A673 (cell line): ENCODE data around the gene FBN1. TPM values are rescaled to one million over a fixed set of nuclear protein-coding genes. Genes with fewer than 3 reads are reported as not detected.

Experiments
- BruUV-seq: library from RNA; stranded (reverse); fragments of 400-500 nt; replicated peaks from 2 replicates; lab custom pipeline; 2021; lab: Mats Ljungman, UMichigan
- CTCF ChIA-PET: fragments of 300-600 bp; sonication (Branson Sonifier 250); formaldehyde crosslinking; loops from one replicate; lab custom pipeline; 2022; ENCODE audit warnings: antibody characterized with exemption; lab: Charles Lee
- POLR2A ChIA-PET: fragments of 300-600 bp; sonication (Branson Sonifier 250); formaldehyde crosslinking; loops from one replicate; lab custom pipeline; 2022; ENCODE audit warnings: antibody characterized with exemption; ENCODE audit not compliant: low non-redundant PET; lab: Charles Lee
- DNase-seq: peaks from one replicate; pipeline ENCODE4 v3.0.0-alpha.2; 2015; ENCODE audit warnings: low spot score
- H3K27ac ChIP-seq: fragments of 200-600 bp; sonication (generic); 2 replicates; pipeline ENCODE4 v1.5.1; 2016; ENCODE audit warnings: mixed run types, low read depth, mild to moderate bottlenecking, mixed read lengths, antibody characterized with exemption, low read length; ENCODE audit not compliant: poor library complexity, severe bottlenecking
- H3K27me3 ChIP-seq: fragments of 200-600 bp; sonication (generic); replicated peaks from 2 replicates; pipeline ENCODE4 v1.6.1; 2017; ENCODE audit warnings: mixed run types, low read depth, mild to moderate bottlenecking, mixed read lengths, antibody characterized with exemption, low read length; ENCODE audit not compliant: insufficient read depth, poor library complexity
- H3K36me3 ChIP-seq: fragments of 200-600 bp; sonication (generic); 2 replicates; pipeline ENCODE4 v1.6.1; 2016; ENCODE audit warnings: mixed run types, mild to moderate bottlenecking, mixed read lengths, antibody characterized with exemption, low read length; ENCODE audit not compliant: insufficient read depth, poor library complexity, severe bottlenecking
- H3K4me1 ChIP-seq: fragments of 200-600 bp; sonication (generic); 2 replicates; pipeline ENCODE4 v1.6.1; 2017; ENCODE audit warnings: mixed run types, mild to moderate bottlenecking, mixed read lengths, antibody characterized with exemption, low read length; ENCODE audit not compliant: insufficient read depth, poor library complexity, severe bottlenecking
- H3K4me3 ChIP-seq: fragments of 200-600 bp; sonication (generic); 2 replicates; pipeline ENCODE4 v1.5.1; 2016; ENCODE audit warnings: low read depth, mixed run types, mild to moderate bottlenecking, mixed read lengths, low read length; ENCODE audit not compliant: poor library complexity, severe bottlenecking
- H3K9me3 ChIP-seq: fragments of 200-600 bp; sonication (generic); 2 replicates; pipeline ENCODE4 v1.6.1; 2016; ENCODE audit warnings: mixed run types, low read depth, mild to moderate bottlenecking, mixed read lengths, antibody characterized with exemption, low read length; ENCODE audit not compliant: poor library complexity, severe bottlenecking
- EZH2 ChIP-seq: fragments of 200-600 bp; sonication (generic); IDR thresholded peaks from 2 replicates; pipeline ENCODE4 v1.6.1; 2017; ENCODE audit warnings: borderline replicate concordance, low read depth, mild to moderate bottlenecking, mixed read lengths, antibody characterized with exemption, low read length; ENCODE audit not compliant: poor library complexity, severe bottlenecking
- intact Hi-C: fragments of 100-400 bp; cut with micrococcal nuclease; formaldehyde crosslinking; loops from one replicate; pipeline ENCODE4 v1.10.0; 2022; ENCODE audit not compliant: unreplicated experiment
- total RNA-seq: library from RNA; stranded (reverse); gene quantifications from 2 replicates; pipeline ENCODE4 v1.2.3, GENCODE V29; 2021
- TF ChIP-seq, protein P1 (sequence below): fragments of 300-800, 200-600 bp; sonication (generic); conservative IDR thresholded peaks from 2 replicates; pipeline ENCODE4 v1.5.1; 2017; ENCODE audit warnings: low read depth, mild to moderate bottlenecking, antibody characterized with exemption, low read length, moderate library complexity, mixed read lengths

The FBN1 gene
- total RNA-seq, 1 experiment from 2014 or later: 25.4 TPM

DNA sequence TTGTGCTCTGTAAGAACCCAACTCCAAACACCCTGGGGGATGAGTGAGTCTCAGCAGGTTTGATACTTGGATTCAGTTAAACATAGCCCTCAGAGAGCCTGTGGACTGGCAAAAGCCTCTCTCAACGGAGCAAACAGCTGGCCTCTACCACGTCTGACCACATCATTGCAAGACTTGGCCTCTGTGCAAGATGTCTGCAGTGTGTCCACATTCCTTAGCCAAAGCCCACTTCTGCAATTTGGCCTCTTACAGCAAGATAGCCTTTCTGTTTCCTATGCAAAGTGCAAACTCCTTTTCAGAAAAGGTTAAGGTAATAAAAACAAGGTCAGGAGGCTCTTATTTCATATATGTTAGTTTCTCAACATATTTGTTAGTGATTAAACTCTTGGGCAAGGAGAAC lies 27.9 kb downstream of the FBN1 start:
- Histone ChIP-seq H3K4me3 (no peak overlapping the region), H3K27ac (no peak overlapping the region), H3K36me3 (no peaks in the 10 kb centered on the region), H3K9me3 (no peaks in the 10 kb centered on the region), H3K27me3 (no peaks in the 10 kb centered on the region), H3K4me1 (no peaks in the 10 kb centered on the region)
- no peak for DNase-seq
- no peak for TF ChIP-seq EZH2
- TF ChIP-seq, protein P1, sequence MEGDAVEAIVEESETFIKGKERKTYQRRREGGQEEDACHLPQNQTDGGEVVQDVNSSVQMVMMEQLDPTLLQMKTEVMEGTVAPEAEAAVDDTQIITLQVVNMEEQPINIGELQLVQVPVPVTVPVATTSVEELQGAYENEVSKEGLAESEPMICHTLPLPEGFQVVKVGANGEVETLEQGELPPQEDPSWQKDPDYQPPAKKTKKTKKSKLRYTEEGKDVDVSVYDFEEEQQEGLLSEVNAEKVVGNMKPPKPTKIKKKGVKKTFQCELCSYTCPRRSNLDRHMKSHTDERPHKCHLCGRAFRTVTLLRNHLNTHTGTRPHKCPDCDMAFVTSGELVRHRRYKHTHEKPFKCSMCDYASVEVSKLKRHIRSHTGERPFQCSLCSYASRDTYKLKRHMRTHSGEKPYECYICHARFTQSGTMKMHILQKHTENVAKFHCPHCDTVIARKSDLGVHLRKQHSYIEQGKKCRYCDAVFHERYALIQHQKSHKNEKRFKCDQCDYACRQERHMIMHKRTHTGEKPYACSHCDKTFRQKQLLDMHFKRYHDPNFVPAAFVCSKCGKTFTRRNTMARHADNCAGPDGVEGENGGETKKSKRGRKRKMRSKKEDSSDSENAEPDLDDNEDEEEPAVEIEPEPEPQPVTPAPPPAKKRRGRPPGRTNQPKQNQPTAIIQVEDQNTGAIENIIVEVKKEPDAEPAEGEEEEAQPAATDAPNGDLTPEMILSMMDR: no peak
- no TSS peak for BruUV-seq
- POLR2A ChIA-PET: no interaction called here
- intact Hi-C loops: no loop called here
- CTCF ChIA-PET: no interaction called here

GRCh38 chr15:48616216-48616615 lies 29.3 kb downstream of the FBN1 start:
- CTCF ChIA-PET: no interaction called here
- no peaks in the 10 kb centered on the region for H3K36me3 ChIP-seq
- no peak overlapping the region for H3K4me3 ChIP-seq
- no peaks in the 10 kb centered on the region for H3K9me3 ChIP-seq
- intact Hi-C loops: no loop called here
- TF ChIP-seq, protein P1: no peak
- no peak for TF ChIP-seq EZH2
- no peak overlapping the region for H3K27ac ChIP-seq
- H3K4me1 ChIP-seq: no peaks in the 10 kb centered on the region
- no peak for DNase-seq
- POLR2A ChIA-PET: no interaction called here
- no peaks in the 10 kb centered on the region for H3K27me3 ChIP-seq
- no TSS peak for BruUV-seq

GRCh38 chr15:48614051-48614450 lies 31.5 kb downstream of the FBN1 start:
- Histone ChIP-seq H3K9me3 (no peaks in the 10 kb centered on the region), H3K36me3 (no peaks in the 10 kb centered on the region), H3K27ac (no peak overlapping the region), H3K4me3 (no peak overlapping the region), H3K27me3 (no peaks in the 10 kb centered on the region), H3K4me1 (no peaks in the 10 kb centered on the region)
- CTCF ChIA-PET: no interaction called here
- no peak for TF ChIP-seq EZH2
- TF ChIP-seq, protein P1: no peak
- BruUV-seq: no TSS peak
- DNase-seq: no peak
- POLR2A ChIA-PET: no interaction called here
- intact Hi-C loops: no loop called here
